H9 (cell line): Measurements from ENCODE around the gene CYP27C1. TPM values are rescaled to one million over a fixed set of nuclear protein-coding genes. Genes with fewer than 3 reads are reported as not detected.

Source experiments
- DNase-seq: peaks from one replicate; pipeline ENCODE4 v3.0.0-alpha.2; 2017
- H2AFZ ChIP-seq: one replicate; pipeline ENCODE4 v1.6.1; 2013; ENCODE audit warnings: mild to moderate bottlenecking, low read length, control low read depth, moderate library complexity
- H2AK5ac ChIP-seq: 2 replicates; pipeline ENCODE4 v1.6.1; 2013; ENCODE audit warnings: low read length, control low read depth, mixed read lengths; ENCODE audit not compliant: insufficient read length
- H2BK120ac ChIP-seq: one replicate; pipeline ENCODE4 v1.6.1; 2013; ENCODE audit warnings: low read depth, mild to moderate bottlenecking, low read length, control low read depth, inconsistent platforms; ENCODE audit not compliant: poor library complexity, severe bottlenecking
- H2BK12ac ChIP-seq: 2 replicates; pipeline ENCODE4 v1.6.1; 2013; ENCODE audit warnings: low read length, control low read depth, mixed read lengths, low read depth; ENCODE audit not compliant: insufficient read length
- H2BK15ac ChIP-seq: 2 replicates; pipeline ENCODE4 v1.6.1; 2013; ENCODE audit warnings: low read depth, low read length, control low read depth
- H2BK20ac ChIP-seq: one replicate; pipeline ENCODE4 v1.6.1; 2013; ENCODE audit warnings: low read depth, mild to moderate bottlenecking, low read length, control low read depth, inconsistent platforms; ENCODE audit not compliant: poor library complexity, severe bottlenecking
- H2BK5ac ChIP-seq: 2 replicates; pipeline ENCODE4 v1.6.1; 2013; ENCODE audit warnings: low read length, control low read depth, mixed read lengths; ENCODE audit not compliant: insufficient read length
- H3K14ac ChIP-seq: 2 replicates; pipeline ENCODE4 v1.6.1; 2013; ENCODE audit warnings: low read length, control low read depth; ENCODE audit not compliant: insufficient read depth
- H3K18ac ChIP-seq: 2 replicates; pipeline ENCODE4 v1.6.1; 2013; ENCODE audit warnings: low read depth, mild to moderate bottlenecking, mixed read lengths, low read length, control low read depth; ENCODE audit not compliant: insufficient read length
- H3K23ac ChIP-seq: 2 replicates; pipeline ENCODE4 v1.6.1; 2013; ENCODE audit warnings: low read length, control low read depth, mixed read lengths, low read depth; ENCODE audit not compliant: insufficient read length
- H3K23me2 ChIP-seq: 2 replicates; pipeline ENCODE4 v1.6.1; 2013; ENCODE audit warnings: low read depth, mild to moderate bottlenecking, mixed read lengths, low read length, control low read depth; ENCODE audit not compliant: insufficient read length, poor library complexity, severe bottlenecking
- H3K27ac ChIP-seq: 2 replicates; pipeline ENCODE4 v1.5.1; 2013; ENCODE audit warnings: low read length, control low read depth, mixed read lengths, low read depth; ENCODE audit not compliant: insufficient read length
- H3K27me3 ChIP-seq: 2 replicates; pipeline ENCODE4 v1.6.1; 2013; ENCODE audit warnings: low read length, control low read depth, inconsistent platforms; ENCODE audit not compliant: insufficient read depth
- H3K4ac ChIP-seq: 2 replicates; pipeline ENCODE4 v1.6.1; 2013; ENCODE audit warnings: low read depth, mild to moderate bottlenecking, control low read depth, inconsistent platforms, low read length, moderate library complexity
- H3K4me1 ChIP-seq: 2 replicates; pipeline ENCODE4 v1.6.1; 2013; ENCODE audit warnings: low read length, control low read depth, inconsistent platforms; ENCODE audit not compliant: insufficient read depth
- H3K4me2 ChIP-seq: 2 replicates; pipeline ENCODE4 v1.6.1; 2013; ENCODE audit warnings: low read length, control low read depth, mixed read lengths; ENCODE audit not compliant: insufficient read length, insufficient read depth
- H3K56ac ChIP-seq: 2 replicates; pipeline ENCODE4 v1.6.1; 2013; ENCODE audit warnings: low read depth, mild to moderate bottlenecking, mixed read lengths, low read length, control low read depth; ENCODE audit not compliant: insufficient read length
- H3K79me1 ChIP-seq: 2 replicates; pipeline ENCODE4 v1.6.1; 2013; ENCODE audit warnings: low read depth, mild to moderate bottlenecking, moderate library complexity, low read length, control low read depth, inconsistent platforms; ENCODE audit not compliant: insufficient read depth, poor library complexity, severe bottlenecking
- H3K79me2 ChIP-seq: 2 replicates; pipeline ENCODE4 v1.6.1; 2013; ENCODE audit warnings: low read length, control low read depth, inconsistent platforms; ENCODE audit not compliant: insufficient read depth
- H3K9ac ChIP-seq: 2 replicates; pipeline ENCODE4 v1.6.1; 2013; ENCODE audit warnings: low read length, control low read depth, mixed read lengths; ENCODE audit not compliant: insufficient read length; ENCODE audit errors: extremely low read depth
- H3K9me3 ChIP-seq: one replicate; pipeline ENCODE4 v1.6.1; 2013; ENCODE audit warnings: low read depth, low read length, inconsistent platforms; ENCODE audit not compliant: control insufficient read depth
- H3T11ph ChIP-seq: one replicate; pipeline ENCODE4 v1.6.1; 2013; ENCODE audit warnings: mild to moderate bottlenecking, low read length, control low read depth, inconsistent platforms
- H4K20me1 ChIP-seq: one replicate; pipeline ENCODE4 v1.6.1; 2013; ENCODE audit not compliant: control insufficient read depth, insufficient read length, insufficient read depth
- H4K5ac ChIP-seq: 2 replicates; pipeline ENCODE4 v1.6.1; 2013; ENCODE audit warnings: low read depth, mild to moderate bottlenecking, mixed read lengths, low read length, control low read depth; ENCODE audit not compliant: insufficient read length
- H4K8ac ChIP-seq: replicated peaks from 2 replicates; pipeline ENCODE4 v1.6.1; 2013; ENCODE audit warnings: low read length, control low read depth, mixed read lengths, low read depth; ENCODE audit not compliant: insufficient read length
- H4K91ac ChIP-seq: 2 replicates; pipeline ENCODE4 v1.6.1; 2013; ENCODE audit warnings: low read depth, mild to moderate bottlenecking, moderate library complexity, mixed read lengths, low read length, control low read depth; ENCODE audit not compliant: insufficient read length
- H3K27ac Mint-ChIP-seq, 3 experiments: 2 replicates in 2 of 3; 3 replicates in 1 of 3; pipeline ENCODE4 v1.8.0; 2020 to 2021; ENCODE audit warnings: mixed read lengths in 3 of 3, mild to moderate bottlenecking in 1 of 3, moderate library complexity in 1 of 3
- H3K27me3 Mint-ChIP-seq: 2 replicates; pipeline ENCODE4 v1.8.0; 2021; ENCODE audit warnings: low read depth, mild to moderate bottlenecking, moderate library complexity, mixed read lengths
- H3K36me3 Mint-ChIP-seq, 3 experiments: 2 replicates in 2 of 3; 3 replicates in 1 of 3; pipeline ENCODE4 v1.8.0; 2020 to 2021; ENCODE audit warnings: low read depth in 3 of 3, mixed read lengths in 3 of 3; ENCODE audit not compliant: insufficient read depth in 1 of 3
- H3K4me1 Mint-ChIP-seq, 2 experiments: 2 replicates each; pipeline ENCODE4 v1.8.0; 2020; ENCODE audit warnings: mixed read lengths in 2 of 2
- H3K4me3 Mint-ChIP-seq, 2 experiments: 2 replicates in 1 of 2; 3 replicates in 1 of 2; pipeline ENCODE4 v1.8.0; 2020 to 2021; ENCODE audit warnings: mild to moderate bottlenecking in 2 of 2, mixed read lengths in 2 of 2, moderate library complexity in 1 of 2
- H3K9me3 Mint-ChIP-seq, 2 experiments: 2 replicates in 1 of 2; 3 replicates in 1 of 2; pipeline ENCODE4 v1.8.0; 2020; ENCODE audit warnings: mild to moderate bottlenecking in 2 of 2, mixed read lengths in 2 of 2, moderate library complexity in 1 of 2
- CTCF ChIP-seq: fragments of 200-600 bp; sonication (generic); conservative IDR thresholded peaks from 3 replicates; pipeline ENCODE4 v1.8.0; 2021; ENCODE audit warnings: antibody characterized with exemption, mild to moderate bottlenecking
- WGBS: extraction: QIAGEN DNeasy Blood & Tissue Kit; methylation state at CpG from one replicate; pipeline ENCODE4 v1.1.7; 2013; ENCODE audit warnings: missing lambda C conversion rate, low lambda C conversion rate, mixed read lengths; ENCODE audit not compliant: insufficient read length; ENCODE audit errors: extremely low coverage; 5-methylcytosine and 5-hydroxymethylcytosine counted together
- total RNA-seq: library from RNA; stranded (reverse); gene quantifications from 2 replicates; pipeline ENCODE4 v1.2.1, GENCODE V29; 2021

The CYP27C1 gene
- total RNA-seq, 1 experiment from 2014 or later = 2.3 TPM

DNA sequence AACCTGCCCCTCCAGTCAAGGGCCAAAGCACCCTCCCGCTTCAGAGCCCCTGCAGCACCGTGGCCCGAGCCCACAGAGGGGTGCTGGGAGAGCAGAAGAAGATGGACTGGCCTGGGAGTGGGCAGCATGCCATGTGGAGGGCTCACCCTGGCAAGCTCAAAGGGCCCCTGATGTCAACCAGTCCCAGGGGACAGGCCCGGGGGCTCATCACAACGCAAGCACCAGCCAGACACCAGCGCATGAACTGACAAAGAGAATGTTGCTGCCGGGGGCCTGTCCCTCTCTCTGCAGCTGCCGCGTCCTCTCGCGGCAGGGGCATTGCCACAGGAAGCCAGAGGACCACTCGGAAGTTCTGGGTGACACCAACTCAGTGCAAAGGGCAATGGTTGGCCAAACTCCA lies 82.9 kb downstream of the CYP27C1 start:
- Histone ChIP-seq H2BK12ac (no peak overlapping the region), H3K23me2 (no peaks in the 10 kb centered on the region), H3K79me2 (no peaks in the 10 kb centered on the region), H4K5ac (no peak overlapping the region), H3K27ac (no peak overlapping the region), H2AK5ac (no peak overlapping the region), H3K23ac (no peak overlapping the region), H3K18ac (no peak overlapping the region), H3K4me1 (no peaks in the 10 kb centered on the region), H3T11ph (no peak overlapping the region), H2BK15ac (no peak overlapping the region), H4K91ac (no peak overlapping the region), H4K8ac (no peak overlapping the region), H3K4ac (no peak overlapping the region), H3K4me2 (no peak overlapping the region), H4K20me1 (no peaks in the 10 kb centered on the region), H3K14ac (no peak overlapping the region), H3K56ac (no peak overlapping the region), H3K79me1 (no peaks in the 10 kb centered on the region), H2BK5ac (no peak overlapping the region), H2BK20ac (no peak overlapping the region), H3K9ac (no peak overlapping the region), H2BK120ac (no peak overlapping the region), H2AFZ (no peak overlapping the region), H3K27me3 (no peaks in the 10 kb centered on the region), H3K9me3 (no peaks in the 10 kb centered on the region)
- Mint-ChIP-seq H3K4me3 (no peak overlapping the region), H3K4me1 (no peaks in the 10 kb centered on the region), H3K27me3 (peaks cover 3% of the 10 kb centered on the region), H3K27ac (no peak overlapping the region), H3K9me3 (peaks cover 3% of the 10 kb centered on the region in 2 experiments; a peak in 3 of 5 replicates), H3K36me3 (no peaks in the 10 kb centered on the region)
- no peak for TF ChIP-seq CTCF
- no CpG with 5 or more reads among the region's 12 CpGs for WGBS
- no peak for DNase-seq
